GM13977 (cell line): ENCODE results near the gene TMEM132C.

Experiments used
- DNase-seq: peaks from one replicate; pipeline ENCODE4 v3.0.0; 2012; ENCODE audit warnings: low spot score
- CTCF ChIP-seq: IDR thresholded peaks from 2 replicates; pipeline ENCODE4 v1.5.1; 2012; ENCODE audit warnings: mild to moderate bottlenecking, control low read depth; ENCODE audit not compliant: insufficient read depth; ENCODE audit errors: extremely low read depth, missing control alignments
- in situ Hi-C: fragments of 300-500 bp; cut with MboI; formaldehyde crosslinking; loops from one replicate; pipeline ENCODE4 v1.12.0; 2022; ENCODE audit warnings: low sequenced_read_pairs, low pct_unique_long_range_greater_than_20kb, mixed read lengths, inconsistent platforms; ENCODE audit not compliant: unreplicated experiment

Gene TMEM132C

GRCh38 chr12:128425666-128426331 is 158.8 kb downstream of the TMEM132C start:
- DNase-seq: no peak
- in situ Hi-C loops: no loop called here
- TF ChIP-seq CTCF: no peak

GRCh38 chr12:128426511-128426910 is 159.5 kb downstream of the TMEM132C start:
- TF ChIP-seq CTCF: no peak
- in situ Hi-C loops: no loop called here
- DNase-seq: no peak

GRCh38 chr12:128439796-128440195 is 172.8 kb downstream of the TMEM132C start:
- DNase-seq: no peak
- in situ Hi-C loops: no loop called here
- no peak for TF ChIP-seq CTCF

- in situ Hi-C loops: no loop called here
- TF ChIP-seq CTCF: no peak
Measured at GRCh38 chr12:128442096-128442495, 175.1 kb downstream of the TMEM132C start.

GRCh38 chr12:128444598-128444997 is 177.6 kb downstream of the TMEM132C start:
- no peak for TF ChIP-seq CTCF
- no peak for DNase-seq
- in situ Hi-C loops: no loop called here

More at GRCh38 chr12:128442096-128442495, 175.1 kb downstream of the TMEM132C start:
- DNase-seq: no peak

GRCh38 chr12:128445415-128446127 is 178.6 kb downstream of the TMEM132C start:
- in situ Hi-C loops: no loop called here
- DNase-seq: no peak
- TF ChIP-seq CTCF: no peak
